ELR (cell line): ENCODE results near the gene ALOX12B.
"Not testable (repeated sequence)": the region's sequence is repeated elsewhere in the genome, so short reads cannot be mapped to it uniquely, and the experiment has no call there.

Experiments
- DNase-seq: peaks from one replicate; pipeline ENCODE4 v3.0.0-alpha.2; 2015; ENCODE audit warnings: low read depth

The ALOX12B gene

GRCh38 chr17:8118769-8119580 lies 31.5 kb upstream of the ALOX12B start:
- DNase-seq, result peak; percentile 89

- DNase-seq, result peak; percentile 93
Measured at GRCh38 chr17:8117980-8118768, 30.7 kb upstream of the ALOX12B start, which contains the start of gene ALOXE3. ALOXE3 (minus strand) TSS chr17:8118514; CDS start chr17:8117990, 524 bp downstream.

GRCh38 chr17:8117367-8117979 lies 30.0 kb upstream of the ALOX12B start:
- DNase-seq, result peak; percentile 19

GRCh38 chr17:8116776-8117175 lies 29.3 kb upstream of the ALOX12B start:
- DNase-seq, result no peak

- no peak for DNase-seq
Measured at GRCh38 chr17:8110907-8111306, 23.4 kb upstream of the ALOX12B start.

GRCh38 chr17:8110456-8110804 lies 22.9 kb upstream of the ALOX12B start:
- DNase-seq, result no peak

- peak; percentile 40 for DNase-seq
Measured at GRCh38 chr17:8109661-8110455, 22.3 kb upstream of the ALOX12B start.

GRCh38 chr17:8108972-8109660 lies 21.6 kb upstream of the ALOX12B start:
- no peak for DNase-seq

- DNase-seq, result not testable (repeated sequence)
Measured at GRCh38 chr17:8106980-8107379, 19.5 kb upstream of the ALOX12B start.

GRCh38 chr17:8105957-8106398 lies 18.5 kb upstream of the ALOX12B start:
- DNase-seq, result peak; percentile 55

GRCh38 chr17:8104911-8105310 lies 17.4 kb upstream of the ALOX12B start:
- no peak for DNase-seq

- DNase-seq, result peak; percentile 45
Measured at GRCh38 chr17:8103549-8103948, 16.0 kb upstream of the ALOX12B start.

- DNase-seq, result no peak
Measured at GRCh38 chr17:8101721-8102120, 14.2 kb upstream of the ALOX12B start.

GRCh38 chr17:8100763-8101162 lies 13.2 kb upstream of the ALOX12B start:
- DNase-seq, result no peak

- DNase-seq, result no peak
Measured at GRCh38 chr17:8100111-8100510, 12.6 kb upstream of the ALOX12B start.

GRCh38 chr17:8096541-8096940 lies 9.0 kb upstream of the ALOX12B start:
- DNase-seq, result no peak

- no peak for DNase-seq
Measured at GRCh38 chr17:8095361-8095760, 7.8 kb upstream of the ALOX12B start.

- DNase-seq, result no peak
Measured at GRCh38 chr17:8091033-8091687, 3.6 kb upstream of the ALOX12B start.

GRCh38 chr17:8089728-8090127 lies 2.2 kb upstream of the ALOX12B start:
- no peak for DNase-seq

- no peak for DNase-seq
Measured at GRCh38 chr17:8087952-8088230, 375 bp upstream of the ALOX12B start.

- DNase-seq, result no peak
Measured at GRCh38 chr17:8084250-8084649, 3.3 kb downstream of the ALOX12B start.
